ENCODE results near the gene SERPINC1.
"Not testable (repeated sequence)": the region's sequence is repeated elsewhere in the genome, so short reads cannot be mapped to it uniquely, and the experiment has no call there.

The SERPINC1 gene

GRCh38 chr1:173917149-173917548 lies at the start of gene SERPINC1:
TSS of gene SERPINC1 (minus strand) at chr1:173917327. CDS start at chr1:173917259, 68 bp downstream.
- DNase-seq = no peak

- DNase-seq = not testable (repeated sequence)
These were observed 48.8 kb upstream of the SERPINC1 start for GRCh38 chr1:173965896-173966295.

GRCh38 chr1:173963477-173963876 lies 46.4 kb upstream of the SERPINC1 start:
- no peak for DNase-seq

GRCh38 chr1:173960625-173961024 lies 43.5 kb upstream of the SERPINC1 start:
- DNase-seq = no peak

GRCh38 chr1:173954179-173954578 lies 37.1 kb upstream of the SERPINC1 start:
- DNase-seq = no peak

- DNase-seq = no peak
These were observed 31.5 kb upstream of the SERPINC1 start for GRCh38 chr1:173948594-173948993.

- DNase-seq = no peak
These were observed 29.3 kb upstream of the SERPINC1 start for GRCh38 chr1:173946380-173946921.

GRCh38 chr1:173937062-173937461 lies 19.9 kb upstream of the SERPINC1 start:
- DNase-seq = no peak

GRCh38 chr1:173934440-173934839 lies 17.3 kb upstream of the SERPINC1 start:
- DNase-seq = no peak

GRCh38 chr1:173930541-173930940 lies 13.4 kb upstream of the SERPINC1 start:
- not testable (repeated sequence) for DNase-seq

GRCh38 chr1:173925306-173926242 lies 8.4 kb upstream of the SERPINC1 start:
- no peak for DNase-seq

GRCh38 chr1:173920861-173921260 lies 3.7 kb upstream of the SERPINC1 start:
- no peak for DNase-seq

- DNase-seq = no peak
These were observed 737 bp upstream of the SERPINC1 start for GRCh38 chr1:173917635-173918493.

GRCh38 chr1:173916667-173917066 lies 460 bp downstream of the SERPINC1 start:
- no peak for DNase-seq

GRCh38 chr1:173915596-173915995 lies 1.5 kb downstream of the SERPINC1 start:
- DNase-seq = no peak

- DNase-seq = no peak
These were observed 2.7 kb downstream of the SERPINC1 start for GRCh38 chr1:173914366-173914871.

GRCh38 chr1:173913111-173913510 lies 4.0 kb downstream of the SERPINC1 start:
- DNase-seq = no peak

- DNase-seq = peak; percentile 54
These were observed 13.1 kb downstream of the SERPINC1 start for GRCh38 chr1:173903827-173904531.

- no peak for DNase-seq
These were observed 16.1 kb downstream of the SERPINC1 start for GRCh38 chr1:173900992-173901391.

- no peak for DNase-seq
These were observed 16.7 kb downstream of the SERPINC1 start for GRCh38 chr1:173900427-173900826.

GRCh38 chr1:173894189-173894588 lies 22.9 kb downstream of the SERPINC1 start:
- DNase-seq = no peak

- DNase-seq = no peak
These were observed 23.5 kb downstream of the SERPINC1 start for GRCh38 chr1:173893611-173894010.
